Stimulated activated CD4-positive, alpha-beta T cell treated with anti-CD3 and anti-CD28 coated beads, Interleukin-1b, Interleukin-23, amount 100 ng/mL, for 48 hours (primary cell): ENCODE measurements around the gene XXYLT1.

Source experiments
- DNase-seq: peaks from one replicate; pipeline ENCODE4 v3.0.0-alpha.2; 2020

Gene XXYLT1

DNA sequence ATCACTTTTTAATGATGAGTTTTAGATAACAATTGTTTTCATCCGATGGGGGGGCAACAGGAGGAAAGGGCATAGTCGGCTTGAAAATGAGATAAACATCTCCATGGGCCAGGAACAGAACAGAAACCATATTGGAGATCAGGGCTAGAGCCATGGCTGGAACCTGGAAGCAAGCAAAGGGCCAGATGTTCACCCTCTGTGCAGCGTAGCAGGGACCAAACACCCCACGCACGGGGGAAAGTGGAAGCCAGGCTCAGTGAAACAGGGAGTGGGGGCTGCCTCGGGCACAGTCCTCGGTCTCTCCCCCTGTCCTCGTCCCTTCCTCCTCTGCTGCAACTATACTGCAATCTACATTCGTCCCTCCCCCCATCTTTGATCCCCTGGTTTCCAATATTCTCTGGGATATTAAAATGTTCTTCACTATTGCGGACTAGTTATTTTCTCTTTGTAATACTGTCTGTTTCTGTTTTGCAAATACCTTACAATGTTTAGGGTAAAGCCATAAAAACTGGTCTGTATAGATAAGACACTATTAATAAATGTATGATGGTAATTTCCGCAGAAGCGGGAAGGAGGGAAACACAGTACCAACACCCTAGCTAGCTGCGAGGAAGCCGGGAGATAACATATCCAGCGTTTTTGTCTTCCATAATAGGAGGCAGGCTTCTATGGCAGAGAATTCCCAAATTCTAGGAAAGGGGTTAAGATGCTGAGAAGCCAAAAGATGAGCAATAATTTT is 121.5 kb downstream of the XXYLT1 start:
- no peak for DNase-seq

- no peak for DNase-seq
These were observed 122.4 kb downstream of the XXYLT1 start for GRCh38 chr3:195148549-195148948.

DNA sequence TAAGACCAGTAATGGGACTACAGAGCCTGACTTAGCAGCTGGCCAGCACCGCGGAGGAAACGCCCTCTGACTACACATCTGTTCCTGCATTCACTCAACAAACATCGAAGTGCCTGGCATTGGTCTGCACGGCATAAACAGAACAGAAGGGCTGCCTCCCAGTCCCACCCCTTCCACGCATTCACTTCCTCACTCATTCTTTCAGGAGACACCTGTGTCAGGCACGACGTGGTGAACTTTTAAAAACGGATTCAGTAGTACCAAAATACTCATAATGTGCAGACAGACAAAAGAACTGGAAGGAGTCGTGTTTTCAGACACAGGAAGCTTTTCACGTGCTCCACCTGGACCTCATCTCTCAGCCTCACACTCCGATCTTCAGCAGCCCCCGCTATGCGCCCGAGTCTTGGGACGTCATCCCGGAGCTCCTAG is 123.3 kb downstream of the XXYLT1 start:
- peak; percentile 48 for DNase-seq

DNA sequence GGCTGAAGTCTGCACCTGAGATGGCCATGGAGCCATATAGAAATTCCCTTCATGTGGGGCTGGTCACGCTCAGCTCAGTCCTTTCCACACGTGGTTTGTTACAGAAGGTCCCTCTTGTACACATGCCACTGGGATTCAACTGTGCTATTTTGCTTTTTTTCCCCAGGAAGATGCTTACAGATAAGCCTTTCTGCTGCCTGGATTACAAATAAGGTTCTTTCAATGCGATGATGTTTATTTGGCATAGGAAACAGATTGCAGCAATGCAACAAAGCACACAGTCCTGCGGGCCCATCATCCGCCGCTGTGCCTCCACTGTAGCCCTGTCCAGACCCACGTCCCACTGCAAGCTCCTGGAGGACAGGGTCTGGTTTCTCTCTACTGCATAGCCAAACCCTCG is 124.8 kb downstream of the XXYLT1 start:
- no peak for DNase-seq

DNA sequence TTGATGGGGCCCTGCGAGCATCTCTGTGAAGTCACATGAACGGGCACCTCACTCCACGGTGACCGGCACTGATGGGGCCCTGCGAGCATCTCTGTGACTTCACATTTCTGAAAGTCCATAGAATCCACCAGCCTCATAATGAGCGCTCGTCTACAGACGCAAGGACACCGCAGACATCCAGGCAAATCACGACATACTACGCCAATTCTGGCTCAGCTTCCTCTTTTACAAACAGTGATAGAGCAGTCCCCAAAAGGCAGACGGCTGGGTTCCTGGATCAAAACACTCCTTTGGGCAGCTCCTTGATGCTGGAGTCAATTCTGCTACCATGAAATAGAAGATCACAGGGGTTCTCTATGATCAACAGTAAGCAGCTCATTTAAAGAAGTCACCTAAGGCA is 125.4 kb downstream of the XXYLT1 start:
- no peak for DNase-seq

- no peak for DNase-seq
These were observed 127.7 kb downstream of the XXYLT1 start for GRCh38 chr3:195143221-195143620.

GRCh38 chr3:195142519-195142918 is 128.4 kb downstream of the XXYLT1 start:
- DNase-seq: no peak

GRCh38 chr3:195140816-195141793 is 129.9 kb downstream of the XXYLT1 start:
- DNase-seq: no peak

DNA sequence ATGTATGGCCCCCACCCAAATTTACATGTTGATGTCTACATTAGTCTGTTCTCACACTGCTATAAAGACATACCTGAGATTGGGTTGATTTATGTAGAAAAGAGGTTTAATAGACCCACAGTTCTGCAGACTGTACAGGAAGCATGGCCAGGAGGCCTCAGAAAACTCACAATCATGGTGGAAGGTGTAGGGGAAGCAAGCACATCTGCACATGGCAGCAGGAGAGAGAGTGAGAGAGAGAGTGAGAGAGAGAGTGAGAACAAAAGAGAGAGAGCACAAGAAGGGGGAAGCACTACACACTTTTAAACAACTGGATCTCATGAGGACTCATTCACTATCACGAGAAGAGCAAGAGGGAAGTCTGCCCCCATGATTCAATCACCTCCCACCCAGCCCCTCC is 130.5 kb downstream of the XXYLT1 start:
- no peak for DNase-seq

DNA sequence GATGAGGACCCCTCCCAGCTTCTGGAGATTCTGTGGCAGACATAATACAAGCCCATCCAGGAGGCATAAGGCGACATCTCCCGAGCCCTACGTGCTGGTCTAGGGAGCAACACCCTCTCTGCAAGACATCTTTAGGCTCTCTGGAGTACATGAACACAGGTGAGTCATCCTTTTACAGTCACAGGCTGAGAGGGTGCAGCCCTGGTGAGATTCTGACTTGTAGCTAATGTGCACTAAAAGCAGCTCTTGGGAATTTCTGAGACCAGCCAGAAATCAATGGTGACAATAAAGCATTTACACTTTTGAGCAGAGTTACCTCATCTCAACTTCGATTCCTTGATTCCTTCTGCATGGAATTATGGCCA is 131.1 kb downstream of the XXYLT1 start:
- DNase-seq: no peak

DNA sequence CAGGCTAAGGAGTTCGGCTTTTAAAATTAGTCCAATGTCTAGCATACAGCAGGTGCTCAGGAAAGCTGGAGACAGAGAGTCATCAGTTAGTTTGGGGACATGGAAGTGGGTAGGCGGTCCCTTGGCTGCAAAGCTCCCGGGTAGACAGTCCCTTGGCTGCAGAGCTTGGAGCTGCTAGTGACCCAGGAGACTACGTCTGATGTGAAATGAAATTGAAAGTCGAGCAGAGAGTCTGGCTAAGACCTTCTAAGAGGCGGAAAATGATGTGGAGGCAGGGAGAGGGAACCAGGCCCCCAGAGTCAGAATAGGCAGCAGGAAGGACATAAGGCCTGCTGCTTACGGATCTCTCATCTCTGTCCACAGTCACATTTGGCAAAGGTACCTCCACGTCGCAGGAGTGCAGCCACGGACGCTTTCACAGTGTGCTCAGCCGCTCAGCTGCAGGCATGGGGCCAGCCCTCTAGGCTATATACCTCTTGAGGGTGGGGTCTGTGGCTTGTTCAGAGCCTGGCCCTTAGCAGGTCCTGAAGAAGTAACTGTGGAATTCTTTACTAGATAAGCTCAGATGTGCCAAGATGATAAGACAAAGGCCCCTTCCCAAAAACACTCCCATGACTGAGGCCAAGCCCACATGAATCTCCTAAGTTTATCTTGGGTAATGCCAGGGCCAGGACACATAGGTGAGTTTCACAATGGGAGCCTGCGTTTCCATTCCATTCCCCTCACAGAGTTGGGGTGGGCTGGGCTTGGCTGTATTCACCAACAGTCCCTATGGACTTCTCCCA is 131.7 kb downstream of the XXYLT1 start:
- no peak for DNase-seq

- DNase-seq: no peak
These were observed 133.0 kb downstream of the XXYLT1 start for GRCh38 chr3:195137638-195138588.

GRCh38 chr3:195135917-195136316 is 135.0 kb downstream of the XXYLT1 start:
- DNase-seq: no peak

- no peak for DNase-seq
These were observed 136.5 kb downstream of the XXYLT1 start for GRCh38 chr3:195134431-195134830.

GRCh38 chr3:195133462-195133861 is 137.5 kb downstream of the XXYLT1 start:
- DNase-seq: peak; percentile 59

- no peak for DNase-seq
These were observed 137.9 kb downstream of the XXYLT1 start for GRCh38 chr3:195133013-195133412.

- DNase-seq: no peak
These were observed 139.8 kb downstream of the XXYLT1 start for GRCh38 chr3:195131176-195131575.

DNA sequence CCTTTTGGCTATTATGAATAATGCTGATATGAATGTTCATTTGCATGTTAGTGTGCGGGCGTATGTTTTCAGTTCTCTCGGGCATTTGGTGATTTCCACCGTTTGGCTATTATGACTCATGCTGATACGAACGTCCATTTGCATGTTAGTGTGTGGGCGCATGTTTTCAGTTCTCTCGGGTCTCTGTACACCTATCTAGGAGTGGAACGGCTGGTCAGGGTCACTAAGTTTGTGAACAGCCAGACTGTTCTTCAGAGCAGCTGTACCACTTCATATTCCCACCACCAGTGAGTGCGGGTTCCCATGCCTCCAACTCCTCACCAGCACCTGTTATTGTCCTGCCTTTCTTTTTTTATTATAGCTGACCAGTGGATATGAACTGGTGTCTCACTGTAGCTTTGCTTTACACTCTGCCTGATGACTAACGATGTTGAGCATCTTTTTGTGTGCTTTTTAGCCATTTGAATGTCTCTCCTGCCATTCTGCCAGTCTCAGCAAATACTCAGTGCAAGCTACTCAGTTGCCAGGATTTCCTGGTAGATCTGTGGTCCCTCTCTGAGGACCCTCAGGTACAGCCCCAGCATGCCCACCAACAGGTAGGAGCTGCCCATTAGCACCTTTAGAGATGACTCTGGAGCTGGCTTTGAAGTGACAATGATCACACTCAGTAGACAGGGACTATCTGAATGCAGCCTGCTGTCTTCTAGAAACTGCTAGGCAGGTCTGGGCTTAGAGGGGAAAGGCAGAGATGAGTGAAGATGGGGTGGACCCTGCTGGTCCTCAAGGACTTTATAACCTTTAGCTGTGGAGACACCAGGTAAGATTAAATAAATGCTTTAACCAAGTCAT is 141.1 kb downstream of the XXYLT1 start:
- peak; percentile 50 for DNase-seq

- DNase-seq: no peak
These were observed 141.8 kb downstream of the XXYLT1 start for GRCh38 chr3:195129072-195129643.

DNA sequence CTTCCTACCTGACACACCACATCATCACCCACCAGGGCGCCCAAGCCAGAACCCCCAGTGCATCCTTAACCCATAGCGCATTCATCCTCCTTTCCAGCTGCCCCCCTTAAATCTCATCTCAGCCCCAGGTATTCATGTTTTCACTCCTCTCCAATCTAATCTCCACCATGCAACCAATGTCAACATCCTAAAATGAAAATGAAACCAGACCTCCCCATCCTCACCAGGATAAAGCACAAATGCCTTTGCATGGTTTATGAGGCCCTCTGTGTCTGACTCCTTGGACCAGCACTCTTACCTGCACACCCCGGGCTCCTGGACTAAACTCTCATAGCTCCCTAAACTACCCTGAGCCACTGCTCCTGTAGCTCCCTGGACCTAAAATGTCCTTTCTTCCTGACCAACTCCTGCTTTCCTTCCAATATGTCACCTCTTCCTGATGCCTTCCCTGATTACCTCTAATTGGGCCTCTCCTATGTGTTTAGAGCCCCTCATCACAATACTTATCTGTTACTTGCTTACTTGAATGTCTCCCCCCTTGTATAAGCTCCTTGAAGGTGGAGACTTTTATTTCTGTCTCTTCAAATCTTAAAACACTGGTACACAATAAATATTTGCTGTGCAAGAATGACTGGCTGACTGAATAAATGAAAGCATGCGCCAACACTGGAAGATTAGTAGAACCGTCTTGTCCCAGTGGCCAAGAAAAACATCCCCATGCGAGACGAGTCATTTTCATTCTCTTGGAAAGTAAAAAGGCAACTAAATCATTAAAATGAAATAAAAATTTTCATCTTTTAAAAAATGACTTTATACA is 142.5 kb downstream of the XXYLT1 start:
- DNase-seq: no peak
